Measurements from ENCODE around the gene LRRIQ4. TPM values are rescaled to one million over a fixed set of nuclear protein-coding genes. Genes with fewer than 3 reads are reported as not detected.

LRRIQ4 gene
- polyA plus RNA-seq, 3 donors: not detected

- H3K4me1 ChIP-seq (ENCODE audit: control insufficient read depth in 1 of 2, insufficient read depth in 2 of 2, low read length in 2 of 2): peaks cover 7% of the 10 kb centered on the region in 2 donors
- H3K27ac ChIP-seq (ENCODE audit: low read depth in 1 of 2, low read length in 2 of 2): no peak overlapping the region
- Mint-ChIP-seq H3K9me3 (peaks cover 0 to 2% (median 0%) of the 10 kb centered on the region in 7 donors), H3K36me3 (no peaks in the 10 kb centered on the region), H3K4me3 (no peak overlapping the region), H3K27me3 (ENCODE audit: low read depth in 3 of 3) (peaks cover 3 to 6% (median 5%) of the 10 kb centered on the region in 3 donors), H3K27ac (no peak overlapping the region), H3K4me1 (peaks cover 18% of the 10 kb centered on the region)
- 91% methylated on average over 3 of the region's 4 CpGs for WGBS (ENCODE audit: insufficient coverage)
- H3K79me2 ChIP-seq (ENCODE audit: insufficient read depth, low read length): no peaks in the 10 kb centered on the region
- no peak overlapping the region for H3K9ac ChIP-seq (ENCODE audit: insufficient read depth, low read length, poor library complexity, severe bottlenecking)
- H3K9me3 ChIP-seq (replicated peaks in 1 of 2; ENCODE audit: control insufficient read depth in 1 of 2, insufficient read depth in 1 of 2, low read length in 2 of 2): no peaks in the 10 kb centered on the region
- no peak overlapping the region for H3K4me3 ChIP-seq (replicated peaks in 1 of 3; ENCODE audit: low read depth in 2 of 3, low read length in 3 of 3)
- no peak for TF ChIP-seq CTCF (IDR thresholded peaks at IDR 0.05)
- H4K20me1 ChIP-seq (ENCODE audit: insufficient read depth, low read length): no peaks in the 10 kb centered on the region
- intact Hi-C loops (cut with micrococcal nuclease): no loop called here
- no peak overlapping the region for H2AFZ ChIP-seq (ENCODE audit: insufficient read depth, low read depth, low read length, poor library complexity, severe bottlenecking)
- no peaks in the 10 kb centered on the region for H3K36me3 ChIP-seq (replicated peaks in 1 of 2; ENCODE audit: control insufficient read depth in 1 of 2, insufficient read depth in 2 of 2, low read length in 2 of 2)
- H3K4me2 ChIP-seq (replicated peaks; ENCODE audit: extremely low read depth, low read length, poor library complexity, severe bottlenecking): no peak overlapping the region
- no peaks in the 10 kb centered on the region for H3K27me3 ChIP-seq (ENCODE audit: control insufficient read depth in 2 of 2, insufficient read depth in 2 of 2, low read length in 2 of 2)
- DNase-seq: no peak
These were observed 28.5 kb downstream of the LRRIQ4 start for GRCh38 chr3:169841171-169841570.

- H3K27ac Mint-ChIP-seq: no peak overlapping the region
- H3K4me3 ChIP-seq (replicated peaks in 1 of 3; ENCODE audit: low read depth in 2 of 3, low read length in 3 of 3): no peak overlapping the region
- peaks cover 0 to 2% (median 0%) of the 10 kb centered on the region in 7 donors for H3K9me3 Mint-ChIP-seq
- H3K4me1 Mint-ChIP-seq: peaks cover 13% of the 10 kb centered on the region
- H3K27me3 ChIP-seq (ENCODE audit: control insufficient read depth in 2 of 2, insufficient read depth in 2 of 2, low read length in 2 of 2): no peaks in the 10 kb centered on the region
- H3K36me3 Mint-ChIP-seq: no peaks in the 10 kb centered on the region
- intact Hi-C loops (cut with micrococcal nuclease): no loop called here
- H3K27ac ChIP-seq (ENCODE audit: low read depth in 1 of 2, low read length in 2 of 2): no peak overlapping the region
- no peak overlapping the region for H3K9ac ChIP-seq (ENCODE audit: insufficient read depth, low read length, poor library complexity, severe bottlenecking)
- peak overlapping the region; percentile 62 for H2AFZ ChIP-seq (ENCODE audit: insufficient read depth, low read depth, low read length, poor library complexity, severe bottlenecking)
- peaks cover 5 to 7% of the 10 kb centered on the region in 2 donors for H3K4me1 ChIP-seq (ENCODE audit: control insufficient read depth in 1 of 2, insufficient read depth in 2 of 2, low read length in 2 of 2)
- no peaks in the 10 kb centered on the region for H3K79me2 ChIP-seq (ENCODE audit: insufficient read depth, low read length)
- H3K4me2 ChIP-seq (replicated peaks; ENCODE audit: extremely low read depth, low read length, poor library complexity, severe bottlenecking): no peak overlapping the region
- no peaks in the 10 kb centered on the region for H4K20me1 ChIP-seq (ENCODE audit: insufficient read depth, low read length)
- no peaks in the 10 kb centered on the region for H3K36me3 ChIP-seq (replicated peaks in 1 of 2; ENCODE audit: control insufficient read depth in 1 of 2, insufficient read depth in 2 of 2, low read length in 2 of 2)
- WGBS (ENCODE audit: insufficient coverage): 0% methylated on average over 1 of the region's 3 CpGs
- H3K4me3 Mint-ChIP-seq: no peak overlapping the region
- H3K27me3 Mint-ChIP-seq (ENCODE audit: low read depth in 3 of 3): peaks cover 3 to 5% (median 5%) of the 10 kb centered on the region in 3 donors
- H3K9me3 ChIP-seq (replicated peaks in 1 of 2; ENCODE audit: control insufficient read depth in 1 of 2, insufficient read depth in 1 of 2, low read length in 2 of 2): no peaks in the 10 kb centered on the region
- TF ChIP-seq CTCF (IDR thresholded peaks at IDR 0.05): no peak
- DNase-seq: no peak
These were observed 30.3 kb downstream of the LRRIQ4 start for GRCh38 chr3:169842960-169843359.

All from CD14-positive monocyte (primary cell).